Measurements from ENCODE around the gene NLRP14.
A peak's percentile ranks its signal among the peaks of the same experiment; 100 is the strongest.

The NLRP14 gene

GRCh38 chr11:7080900-7081299, 60.6 kb downstream of the NLRP14 start:
- no peak for TF ChIP-seq CTCF (IDR thresholded peaks at IDR 0.05; ENCODE audit: low read depth, low read length)
- DNase-seq (ENCODE audit: extremely low read depth, low read depth): no peak

- TF ChIP-seq CTCF (IDR thresholded peaks at IDR 0.05; ENCODE audit: low read depth, low read length): no peak
- no peak for DNase-seq (ENCODE audit: extremely low read depth, low read depth)
These were observed 61.2 kb downstream of the NLRP14 start for GRCh38 chr11:7081441-7081840.

- no peak for TF ChIP-seq CTCF (IDR thresholded peaks at IDR 0.05; ENCODE audit: low read depth, low read length)
- DNase-seq (ENCODE audit: extremely low read depth, low read depth): no peak
These were observed 68.6 kb downstream of the NLRP14 start, which contains the start of gene RBMXL2 for GRCh38 chr11:7088921-7089320. Gene RBMXL2 (plus strand): TSS chr11:7088998. CDS start chr11:7089121, 123 bp downstream.

- TF ChIP-seq CTCF (IDR thresholded peaks at IDR 0.05; ENCODE audit: low read depth, low read length): no peak
These were observed 69.3 kb downstream of the NLRP14 start for GRCh38 chr11:7089328-7090251.

GRCh38 chr11:7098235-7098832, 78.1 kb downstream of the NLRP14 start:
- DNase-seq (ENCODE audit: extremely low read depth, low read depth): no peak
- peak; percentile 63 for TF ChIP-seq CTCF (IDR thresholded peaks at IDR 0.05; ENCODE audit: low read depth, low read length)

More at GRCh38 chr11:7089328-7090251, 69.3 kb downstream of the NLRP14 start:
- no peak for DNase-seq (ENCODE audit: extremely low read depth, low read depth)

- no peak for DNase-seq (ENCODE audit: extremely low read depth, low read depth)
- no peak for TF ChIP-seq CTCF (IDR thresholded peaks at IDR 0.05; ENCODE audit: low read depth, low read length)
These were observed 95.5 kb downstream of the NLRP14 start for GRCh38 chr11:7115780-7116179.

- TF ChIP-seq CTCF (IDR thresholded peaks at IDR 0.05; ENCODE audit: low read depth, low read length): no peak
- DNase-seq (ENCODE audit: extremely low read depth, low read depth): no peak
These were observed 96.1 kb downstream of the NLRP14 start for GRCh38 chr11:7116370-7116769.

All from AG09319 (cell line).